GM12878 (cell line): ENCODE data around the gene LRRK1. TPM values are rescaled to one million over a fixed set of nuclear protein-coding genes. Genes with fewer than 3 reads are reported as not detected.

Experiments
- ATAC-seq: fragments of 200-7000 bp; cut with Tn5 transposase; 3 replicates; pipeline ENCODE4 v1.9.1; 2020; ENCODE audit warnings: mild to moderate bottlenecking, moderate library complexity
- BruUV-seq: library from RNA; stranded (reverse); fragments of 400-500 nt; replicated peaks from 2 replicates; lab custom pipeline; 2021; lab: Mats Ljungman, UMichigan
- CTCF ChIA-PET: fragments of 300-600 bp; sonication (Branson Sonifier 250); formaldehyde crosslinking; extraction: SDS; loops from one replicate; lab custom pipeline; 2021; ENCODE audit warnings: inconsistent platforms; lab: Yijun Ruan, JAX
- POLR2A ChIA-PET: fragments of 350-600 bp; formaldehyde crosslinking; extraction: SDS; loops from one replicate; lab custom pipeline; 2021; ENCODE audit warnings: inconsistent platforms; lab: Charles Lee
- RAD21 ChIA-PET: fragments of 300-600 bp; sonication (Branson Sonifier 250); formaldehyde crosslinking; loops from one replicate; lab custom pipeline; 2023; ENCODE audit warnings: antibody characterized with exemption; ENCODE audit not compliant: unreplicated experiment; lab: Charles Lee
- SMC1A ChIA-PET: fragments of 300-600 bp; sonication (Branson Sonifier 250); formaldehyde crosslinking; loops from one replicate; lab custom pipeline; 2023; ENCODE audit not compliant: unreplicated experiment, uncharacterized antibody; lab: Charles Lee
- DNase-seq: peaks from one replicate; pipeline ENCODE4 v3.0.0-alpha.2; 2011; ENCODE audit warnings: low read depth, low spot score
- FAIRE-seq: peaks from 3 replicates; lab custom pipeline; 2011; peaks lifted over from hg19 to GRCh38; lab: Jason Lieb, UNC
- H2AFZ ChIP-seq: 2 replicates; pipeline ENCODE4 v1.6.0; 2011; ENCODE audit warnings: low read depth, low read length, control low read depth; ENCODE audit not compliant: control insufficient read depth
- H3K27ac ChIP-seq: 2 replicates; pipeline ENCODE4 v1.5.1; 2011; ENCODE audit warnings: control low read depth; ENCODE audit not compliant: control insufficient read depth, insufficient read depth
- H3K27me3 ChIP-seq, 2 experiments: replicated peaks in 1 of 2; 2 replicates each; pipeline versions ENCODE4 v1.6.0 to v1.6.1; 2011; ENCODE audit warnings: low read length in 1 of 2; ENCODE audit not compliant: control insufficient read depth in 2 of 2, insufficient read depth in 2 of 2
- H3K36me3 ChIP-seq, 2 experiments: 2 replicates each; pipeline ENCODE4 v1.5.1; 2011; ENCODE audit warnings: low read length in 1 of 2; ENCODE audit not compliant: control insufficient read depth in 2 of 2, insufficient read depth in 2 of 2
- H3K4me1 ChIP-seq: 2 replicates; pipeline ENCODE4 v1.6.1; 2011; ENCODE audit warnings: mild to moderate bottlenecking, low read length, moderate library complexity, mixed read lengths; ENCODE audit not compliant: control insufficient read depth, insufficient read depth
- H3K4me2 ChIP-seq: 2 replicates; pipeline ENCODE4 v1.6.0; 2011; ENCODE audit warnings: control low read depth; ENCODE audit not compliant: control insufficient read depth, insufficient read depth
- H3K4me3 ChIP-seq: fragments of 200-600 bp; sonication (generic); 2 replicates; pipeline ENCODE4 v1.5.1; 2016
- H3K79me2 ChIP-seq: 2 replicates; pipeline ENCODE4 v1.6.0; 2011; ENCODE audit warnings: low read length; ENCODE audit not compliant: control insufficient read depth, insufficient read depth
- H3K9ac ChIP-seq: 2 replicates; pipeline ENCODE4 v1.8.0; 2011; ENCODE audit warnings: low read length, control low read depth, mixed read lengths; ENCODE audit not compliant: control insufficient read depth, insufficient read depth
- H3K9me3 ChIP-seq: replicated peaks from 3 replicates; pipeline ENCODE4 v1.5.1; 2011; ENCODE audit warnings: mild to moderate bottlenecking, low read length; ENCODE audit not compliant: control insufficient read depth, insufficient read depth
- H4K20me1 ChIP-seq: 2 replicates; pipeline ENCODE4 v1.6.0; 2011; ENCODE audit not compliant: control insufficient read depth, insufficient read depth
- E4F1 ChIP-seq: fragments of 450-650 bp; IDR thresholded peaks from 2 replicates; pipeline ENCODE4 v1.6.1; 2018; ENCODE audit warnings: borderline replicate concordance, mild to moderate bottlenecking; ENCODE audit not compliant: partially characterized antibody
- FOS ChIP-seq: IDR thresholded peaks from 3 replicates; pipeline ENCODE4 v1.6.1; 2011; ENCODE audit warnings: borderline replicate concordance; ENCODE audit not compliant: insufficient read length; ENCODE audit errors: extremely low read depth
- IRF5 ChIP-seq: fragments of 450-650 bp; IDR thresholded peaks from 2 replicates; pipeline ENCODE4 v1.6.1; 2017; ENCODE audit warnings: borderline replicate concordance
- KAT2A ChIP-seq: conservative IDR thresholded peaks from 2 replicates; pipeline ENCODE4 v1.6.1; 2011; ENCODE audit warnings: low read depth, low read length; ENCODE audit not compliant: control insufficient read depth
- MYB ChIP-seq: fragments of 150-350 bp; IDR thresholded peaks from 2 replicates; pipeline ENCODE4 v1.6.1; 2014; ENCODE audit warnings: mild to moderate bottlenecking, low read depth, low read length, borderline replicate concordance
- NR2C1 ChIP-seq: fragments of 450-650 bp; IDR thresholded peaks from 2 replicates; pipeline ENCODE4 v1.6.1; 2017; ENCODE audit warnings: antibody characterized with exemption, mild to moderate bottlenecking, moderate library complexity
- RELB ChIP-seq: fragments of 450-650 bp; IDR thresholded peaks from 2 replicates; pipeline ENCODE4 v1.6.1; 2017; ENCODE audit warnings: low read depth, mild to moderate bottlenecking, moderate library complexity
- SPI1 ChIP-seq: IDR thresholded peaks from 2 replicates; pipeline ENCODE4 v1.6.1; 2011; ENCODE audit warnings: low read depth, mild to moderate bottlenecking, low read length, moderate library complexity, borderline replicate concordance; ENCODE audit not compliant: insufficient read depth
- STAT3 ChIP-seq: IDR thresholded peaks from 2 replicates; pipeline ENCODE4 v1.6.1; 2011; ENCODE audit warnings: low read depth, low read length, improper control_type of control experiment
- ZNF217 ChIP-seq: fragments of 450-650 bp; IDR thresholded peaks from 2 replicates; pipeline ENCODE4 v1.6.1; 2017; ENCODE audit warnings: antibody characterized with exemption, mild to moderate bottlenecking
- WGBS: methylation state at CpG from one replicate; pipeline ENCODE4 v1.1.6; 2016; ENCODE audit warnings: low lambda C conversion rate; ENCODE audit not compliant: insufficient replicate concordance, insufficient coverage; ENCODE audit errors: missing lambda C conversion rate; 5-methylcytosine and 5-hydroxymethylcytosine counted together
- in situ Hi-C: fragments of 300-500 bp; cut with MboI; formaldehyde crosslinking; loops from 9 replicates; pipeline ENCODE4 v1.14.3; 2018; ENCODE audit warnings: mixed read lengths
- intact Hi-C: fragments of 100-400 bp; cut with micrococcal nuclease; formaldehyde crosslinking; loops from one replicate; pipeline ENCODE4 v1.14.2; 2022; ENCODE audit not compliant: unreplicated experiment
- polyA plus RNA-seq, 11 experiments: library from polyadenylated mRNA; depleted of rRNA in 4 of 11; unstranded in 6 of 11; stranded (reverse) in 5 of 11; fragments of >200 nt; fragmentation: Nextera tagmentation in 4 of 11; fragmentation: Illumina TruSeq in 1 of 11; extraction: Ambion mirVana in 4 of 11; extraction: Trizol in 1 of 11; gene quantifications; 1 replicate in 1 of 11; 2 replicates in 10 of 11; pipeline versions ENCODE4 v1.2.1 to v1.2.3, GENCODE V29; 2011 to 2016; ENCODE audit warnings: inconsistent platforms in 2 of 11, missing spikeins in 2 of 11, low read depth in 1 of 11
- total RNA-seq, 4 experiments: library from RNA; depleted of rRNA in 3 of 4; stranded (reverse); fragments of >200 nt in 3 of 4; fragmentation: Illumina TruSeq in 1 of 4; extraction: Trizol in 1 of 4; gene quantifications; 2 replicates each; pipeline versions ENCODE4 v1.2.1 to v1.2.3, GENCODE V29; 2013 to 2021

The LRRK1 gene
- total and polyA plus RNA-seq, 10 of the 15 experiments (the other 5 are each of a cell fraction or from before 2014, with no cell fraction given) = 2.2 to 58.3 (median 17.9) TPM

GRCh38 chr15:101053261-101053660 is 134.1 kb downstream of the LRRK1 start:
- WGBS = 94% methylated on average over 33 of the region's 34 CpGs
- H3K4me2 ChIP-seq = no peak overlapping the region
- H3K9me3 ChIP-seq = no peaks in the 10 kb centered on the region
- SMC1A ChIA-PET = no interaction called here
- H3K27ac ChIP-seq = no peak overlapping the region
- RAD21 ChIA-PET = no interaction called here
- CTCF ChIA-PET = no interaction called here
- in situ Hi-C loops = no loop called here
- TF ChIP-seq RELB (no peak), ZNF217 (no peak)
- ATAC-seq (no peak), DNase-seq (no peak), FAIRE-seq (no peak)
- no peaks in the 10 kb centered on the region for H3K79me2 ChIP-seq
- no peak overlapping the region for H3K4me3 ChIP-seq
- POLR2A ChIA-PET = no interaction called here
- H2AFZ ChIP-seq = no peak overlapping the region
- intact Hi-C loops = no loop called here
- no peaks in the 10 kb centered on the region for H3K27me3 ChIP-seq
- no peaks in the 10 kb centered on the region for H4K20me1 ChIP-seq
- BruUV-seq = no TSS peak
- H3K36me3 ChIP-seq = peaks cover 27 to 43% of the 10 kb centered on the region in 2 experiments; a peak in 3 of 4 replicates
- H3K9ac ChIP-seq = no peak overlapping the region
- H3K4me1 ChIP-seq = no peaks in the 10 kb centered on the region

- ChIA-PET POLR2A (no interaction called here), CTCF (no interaction called here), SMC1A (interaction anchor here (0.7 kb wide), 1 partner anchor 34 kb away, joined by 3 read pairs; no protein-coding TSS in a partner anchor), RAD21 (no interaction called here)
- Histone ChIP-seq H3K4me3 (no peak overlapping the region), H3K79me2 (no peaks in the 10 kb centered on the region), H3K4me2 (no peak overlapping the region), H2AFZ (no peak overlapping the region), H3K27ac (no peak overlapping the region), H3K9ac (no peak overlapping the region), H3K27me3 (no peaks in the 10 kb centered on the region), H3K4me1 (no peaks in the 10 kb centered on the region), H3K36me3 (peaks cover 29 to 47% of the 10 kb centered on the region in 2 experiments), H4K20me1 (no peaks in the 10 kb centered on the region), H3K9me3 (no peaks in the 10 kb centered on the region)
- DNase-seq (no peak), FAIRE-seq (no peak), ATAC-seq (no peak)
- intact Hi-C loops (no loop called here), in situ Hi-C loops (no loop called here)
- TSS peak; percentile 46 for BruUV-seq
- WGBS = 84% methylated on average over 9 of the region's 9 CpGs
- no peak for TF ChIP-seq E4F1
- no peak for TF ChIP-seq NR2C1
- TF ChIP-seq STAT3 = no peak
- TF ChIP-seq KAT2A = no peak
- TF ChIP-seq FOS = no peak
- TF ChIP-seq MYB = no peak
- no peak for TF ChIP-seq IRF5
- TF ChIP-seq SPI1 = no peak
These were observed 135.0 kb downstream of the LRRK1 start for GRCh38 chr15:101054116-101054515.
